Ishikawa (cell line): ENCODE results near the gene CTNND1.
A peak's percentile ranks its signal among the peaks of the same experiment; 100 is the strongest.

Source experiments
- RAD21 ChIP-seq: IDR thresholded peaks from 2 replicates; pipeline ENCODE4 v1.6.1; 2012; ENCODE audit warnings: low read depth
- YY1 ChIP-seq: IDR thresholded peaks from 2 replicates; pipeline ENCODE4 v1.6.1; 2012; ENCODE audit warnings: low read depth
- ZBTB7A ChIP-seq: IDR thresholded peaks from 2 replicates; pipeline ENCODE4 v1.6.1; 2012; ENCODE audit warnings: low read depth
- TF ChIP-seq, protein P1 (sequence below): IDR thresholded peaks from 2 replicates; pipeline ENCODE4 v1.6.1; 2012

DNA sequence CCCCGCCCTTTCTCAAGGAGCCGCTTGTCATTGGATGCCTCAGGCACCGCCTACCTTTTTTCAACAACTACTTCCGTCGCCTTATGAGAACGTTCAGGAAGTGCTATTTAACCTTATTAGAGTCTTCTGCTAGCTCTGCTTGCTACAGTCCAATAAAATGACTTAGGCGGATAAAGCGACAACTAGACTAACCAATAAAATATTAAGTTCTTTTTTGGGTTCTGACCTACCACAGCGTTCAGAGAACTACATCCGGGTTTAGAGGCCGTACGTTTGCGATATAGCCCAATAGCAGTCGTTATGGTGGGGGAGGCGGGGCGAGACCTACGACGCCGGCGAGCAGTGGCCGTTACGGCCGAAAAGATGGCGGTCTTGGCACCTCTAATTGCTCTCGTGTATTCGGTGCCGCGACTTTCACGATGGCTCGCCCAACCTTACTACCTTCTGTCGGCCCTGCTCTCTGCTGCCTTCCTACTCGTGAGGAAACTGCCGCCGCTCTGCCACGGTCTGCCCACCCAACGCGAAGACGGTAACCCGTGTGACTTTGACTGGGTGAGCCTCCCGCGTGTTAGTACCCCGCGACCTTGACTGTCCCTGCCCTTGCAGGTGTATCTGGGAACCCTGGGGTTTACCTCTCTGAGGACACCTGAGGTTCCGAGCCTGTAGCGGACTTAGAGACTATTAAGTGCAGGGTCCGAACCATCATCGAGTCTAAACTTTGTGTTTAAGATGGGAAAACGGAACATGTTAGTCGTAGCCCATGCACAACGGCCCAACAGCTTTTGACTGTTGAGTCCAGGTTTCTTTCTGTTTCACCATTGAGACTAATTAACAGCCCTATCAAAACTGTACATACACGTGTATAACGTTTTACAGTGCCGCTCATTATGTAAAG is 49.1 kb upstream of the CTNND1 start, which contains the start of gene TMX2:
- TF ChIP-seq YY1 (peak; percentile 95), ZBTB7A (no peak), RAD21 (no peak)
- TF ChIP-seq, protein P1, sequence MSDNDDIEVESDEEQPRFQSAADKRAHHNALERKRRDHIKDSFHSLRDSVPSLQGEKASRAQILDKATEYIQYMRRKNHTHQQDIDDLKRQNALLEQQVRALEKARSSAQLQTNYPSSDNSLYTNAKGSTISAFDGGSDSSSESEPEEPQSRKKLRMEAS, result peak; percentile 67
